ENCODE data around the gene TUBG1.

Gene TUBG1
- 8.3 to 11.6 reads per million in 2 donors for total RNA-seq

DNA sequence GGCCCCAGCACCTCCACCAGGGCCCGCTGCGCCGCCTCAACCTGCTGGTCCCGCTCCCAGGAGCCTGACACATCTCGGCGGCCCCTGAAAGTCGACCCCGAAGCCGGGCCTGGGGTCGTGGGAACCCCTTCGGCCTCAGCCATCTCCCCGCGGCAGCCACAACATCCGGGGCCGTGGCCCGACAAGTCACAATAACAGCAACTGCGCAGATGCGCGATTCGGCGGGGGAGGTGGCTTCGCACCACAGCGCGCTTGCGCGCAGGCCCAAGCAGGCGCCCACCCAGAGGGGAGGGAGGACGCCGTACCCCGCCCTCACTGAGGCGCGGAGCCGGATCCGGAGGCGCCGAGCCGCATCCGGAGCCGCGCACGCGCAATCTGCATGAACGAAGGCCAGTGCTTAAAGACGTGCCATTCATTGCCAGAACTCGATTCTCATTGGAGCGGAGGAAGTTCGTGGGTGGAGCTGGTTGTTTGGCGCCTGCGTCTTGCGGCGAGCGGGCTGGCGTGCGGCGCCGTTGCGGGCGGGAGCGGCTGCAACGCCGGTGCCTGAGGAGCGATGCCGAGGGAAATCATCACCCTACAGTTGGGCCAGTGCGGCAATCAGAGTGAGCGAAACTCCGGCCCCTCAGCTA, at the start of gene TUBG1, which contains the start of gene RETREG3:
Gene TUBG1 (plus strand): TSS at position 502 of the 632 bp plus-strand sequence. CDS start 55 bp downstream, at position 557.
Gene RETREG3 (minus strand): TSS at position 193 of the 632 bp plus-strand sequence. CDS start 50 bp downstream, at position 143.
- DNase-seq: peak; percentile 100

GRCh38 chr17:42560246-42560645, 49.2 kb upstream of the TUBG1 start:
- no peak for DNase-seq

DNA sequence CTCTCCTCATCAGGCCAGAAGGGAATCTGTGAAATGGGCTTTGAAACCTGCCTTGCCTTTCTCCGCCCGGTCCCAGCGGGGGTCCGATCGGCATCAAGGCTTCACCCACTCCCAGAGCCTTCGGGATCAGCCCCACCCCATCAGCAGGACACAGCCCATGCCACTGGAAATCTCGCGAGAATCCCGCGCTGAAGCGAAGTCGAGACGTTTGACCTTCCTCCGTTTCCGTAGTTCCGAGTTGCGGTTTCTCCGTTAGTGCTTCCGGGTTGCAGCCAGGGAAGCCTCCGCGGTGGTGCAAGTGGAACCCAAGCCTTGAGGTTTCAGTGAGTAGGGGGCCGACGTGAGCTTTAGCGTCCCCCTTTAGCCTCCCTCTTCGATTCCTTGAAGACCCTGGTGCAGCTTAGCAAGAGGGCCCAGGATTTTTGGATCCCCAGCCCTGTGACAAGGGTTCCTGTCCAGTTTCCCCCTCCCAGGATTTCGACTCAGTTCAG, 47.5 kb upstream of the TUBG1 start, which contains the start of gene COASY:
Gene COASY (plus strand): TSS at position 252 of the 491 bp plus-strand sequence. CDS start 475 bp downstream, outside the sequence.
- DNase-seq: no peak

DNA sequence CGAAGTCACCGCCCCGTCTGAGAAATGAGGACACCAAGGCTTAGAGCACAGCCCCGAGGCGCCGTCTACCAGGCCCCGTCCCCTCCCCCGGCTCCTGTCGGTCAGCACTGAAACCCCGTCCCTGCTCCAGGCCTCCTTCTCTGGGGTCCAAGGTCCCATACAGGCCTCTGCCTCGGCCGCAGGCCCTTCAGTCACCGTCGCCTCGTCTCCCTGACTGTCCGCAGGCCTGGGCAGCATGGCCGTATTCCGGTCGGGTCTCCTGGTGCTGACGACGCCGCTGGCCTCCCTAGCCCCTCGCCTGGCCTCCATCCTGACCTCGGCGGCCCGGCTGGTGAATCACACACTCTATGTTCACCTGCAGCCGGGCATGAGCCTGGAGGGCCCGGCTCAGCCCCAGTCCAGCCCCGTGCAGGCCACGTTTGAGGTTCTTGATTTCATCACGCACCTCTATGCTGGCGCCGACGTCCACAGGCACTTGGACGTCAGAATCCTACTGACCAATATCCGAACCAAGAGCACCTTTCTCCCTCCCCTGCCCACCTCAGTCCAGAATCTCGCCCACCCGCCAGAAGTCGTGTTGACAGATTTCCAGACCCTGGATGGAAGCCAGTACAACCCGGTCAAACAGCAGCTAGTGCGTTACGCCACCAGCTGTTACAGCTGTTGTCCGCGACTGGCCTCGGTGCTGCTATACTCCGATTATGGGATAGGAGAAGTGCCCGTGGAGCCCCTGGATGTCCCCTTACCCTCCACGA, 46.9 kb upstream of the TUBG1 start:
- DNase-seq: no peak

DNA sequence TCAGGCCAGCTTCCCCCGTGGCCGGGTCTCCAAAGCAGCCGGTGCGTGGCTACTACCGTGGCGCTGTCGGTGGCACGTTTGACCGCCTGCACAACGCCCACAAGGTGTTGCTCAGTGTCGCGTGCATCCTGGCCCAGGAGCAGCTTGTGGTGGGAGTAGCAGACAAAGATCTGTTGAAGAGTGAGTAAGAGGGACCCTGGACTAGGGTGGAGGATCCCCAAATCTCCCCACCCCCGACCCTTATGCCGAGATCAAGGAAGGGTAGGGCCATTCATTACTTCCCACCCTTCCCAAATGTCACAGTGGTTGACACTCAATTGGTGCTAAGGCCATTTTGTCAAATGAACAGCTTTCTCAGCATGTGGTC, 46.4 kb upstream of the TUBG1 start:
- DNase-seq: no peak

- DNase-seq: no peak
Observed at GRCh38 chr17:42563543-42563942, 45.9 kb upstream of the TUBG1 start.

DNA sequence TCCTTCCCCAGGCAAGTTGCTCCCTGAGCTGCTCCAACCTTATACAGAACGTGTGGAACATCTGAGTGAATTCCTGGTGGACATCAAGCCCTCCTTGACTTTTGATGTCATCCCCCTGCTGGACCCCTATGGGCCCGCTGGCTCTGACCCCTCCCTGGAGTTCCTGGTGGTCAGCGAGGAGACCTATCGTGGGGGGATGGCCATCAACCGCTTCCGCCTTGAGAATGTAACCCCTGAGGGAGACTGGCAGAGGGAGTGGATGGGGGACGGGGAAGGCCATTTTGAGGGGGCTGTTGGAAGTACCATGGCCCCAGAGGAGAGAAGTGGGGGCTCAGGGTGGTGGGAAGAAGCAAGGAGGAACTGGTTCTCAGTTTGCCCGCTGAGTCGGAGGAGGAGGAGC, 45.5 kb upstream of the TUBG1 start:
- no peak for DNase-seq

DNA sequence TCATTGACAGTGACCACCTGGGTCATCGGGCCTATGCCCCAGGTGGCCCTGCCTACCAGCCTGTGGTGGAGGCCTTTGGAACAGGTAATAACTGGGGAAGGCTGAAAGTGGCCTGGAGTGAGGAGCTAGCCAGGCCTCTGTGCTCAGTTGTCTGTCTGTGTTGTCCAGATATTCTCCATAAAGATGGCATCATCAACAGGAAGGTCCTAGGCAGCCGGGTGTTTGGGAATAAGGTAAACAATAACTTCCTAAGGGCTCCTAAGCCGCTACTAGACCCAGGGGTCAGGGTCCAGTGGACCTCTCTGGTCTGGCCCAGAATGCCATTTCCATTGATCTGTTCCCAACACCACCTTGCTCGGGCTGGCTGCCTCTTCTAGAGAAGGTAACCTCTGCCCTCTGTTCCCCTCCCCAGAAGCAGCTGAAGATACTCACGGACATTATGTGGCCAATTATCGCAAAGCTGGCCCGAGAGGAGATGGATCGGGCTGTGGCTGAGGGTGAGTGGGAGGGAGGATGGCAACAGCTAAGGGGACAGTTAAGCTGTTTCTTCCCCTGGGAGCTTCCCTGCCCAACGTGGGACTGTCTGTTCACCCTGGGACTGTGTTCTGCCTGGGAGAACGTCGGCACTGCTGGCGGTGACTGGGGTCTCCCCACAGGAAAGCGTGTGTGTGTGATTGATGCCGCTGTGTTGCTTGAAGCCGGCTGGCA, 44.5 kb upstream of the TUBG1 start:
- DNase-seq: no peak

DNA sequence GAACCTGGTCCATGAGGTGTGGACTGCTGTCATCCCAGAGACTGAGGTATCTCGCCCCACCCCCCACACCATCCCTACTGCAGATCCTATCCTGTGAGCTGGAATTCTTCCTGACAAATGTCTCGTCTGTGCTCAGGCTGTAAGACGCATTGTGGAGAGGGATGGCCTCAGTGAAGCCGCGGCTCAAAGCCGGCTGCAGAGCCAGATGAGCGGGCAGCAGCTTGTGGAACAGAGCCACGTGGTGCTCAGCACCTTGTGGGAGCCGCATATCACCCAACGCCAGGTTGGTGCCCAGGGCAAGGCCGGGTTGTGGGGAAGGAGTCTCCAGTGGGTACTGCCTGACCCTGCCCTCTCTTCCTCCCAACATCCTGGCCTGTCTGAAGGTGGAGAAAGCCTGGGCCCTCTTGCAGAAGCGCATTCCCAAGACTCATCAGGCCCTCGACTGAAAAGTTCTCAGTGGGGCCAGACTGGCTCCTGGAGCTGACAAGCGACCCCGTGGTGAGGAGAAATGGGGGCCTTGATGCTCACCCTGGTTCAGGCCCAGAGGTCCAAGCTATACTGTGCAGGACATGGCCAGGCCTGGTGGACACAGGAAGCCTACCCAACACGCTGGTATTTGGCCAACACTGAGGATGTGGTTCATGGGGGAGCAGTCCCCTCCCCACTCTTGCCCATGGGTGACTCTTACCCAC, 43.8 kb upstream of the TUBG1 start:
- no peak for DNase-seq

DNA sequence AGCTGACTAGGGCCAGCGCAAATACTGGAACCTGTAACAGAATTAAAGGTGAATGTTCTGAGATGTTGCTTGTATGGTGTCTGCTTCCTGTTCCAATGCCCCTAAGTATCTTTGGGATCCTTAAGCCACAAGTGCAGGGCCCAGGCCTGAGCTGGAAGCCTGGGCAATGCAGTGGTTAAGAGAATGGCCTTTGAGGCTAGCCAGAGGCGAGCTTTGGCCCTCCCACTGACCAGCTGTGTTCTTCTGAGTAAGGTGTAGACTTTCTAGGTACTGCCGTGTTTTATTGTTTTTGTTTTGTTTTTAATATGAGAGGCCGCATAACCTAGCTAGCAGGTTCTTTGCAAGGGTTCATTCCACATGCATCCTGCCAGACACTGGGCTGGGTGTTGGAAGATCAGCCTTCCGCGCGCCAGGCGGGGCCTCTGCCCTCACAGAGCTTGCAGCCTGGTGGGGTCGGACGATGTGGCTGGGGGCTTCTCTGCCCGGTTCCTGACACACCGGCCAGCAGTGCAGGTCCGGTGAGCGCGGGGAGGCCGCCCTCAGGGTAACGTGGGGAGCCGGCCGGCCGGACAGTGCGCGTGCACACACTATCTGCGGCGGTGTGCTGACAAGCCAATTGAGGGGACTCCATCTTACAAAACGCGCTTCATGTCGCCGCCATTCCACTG, 43.1 kb upstream of the TUBG1 start:
- DNase-seq: no peak

- DNase-seq: peak; percentile 90
Observed at GRCh38 chr17:42566883-42567573, 42.5 kb upstream of the TUBG1 start, which contains the start of gene MLX. Gene MLX, plus strand, starts transcription at chr17:42567100. Its CDS starts 25 bp downstream, at chr17:42567125.

- no peak for DNase-seq
Observed at GRCh38 chr17:42568341-42569111, 41.0 kb upstream of the TUBG1 start.

DNA sequence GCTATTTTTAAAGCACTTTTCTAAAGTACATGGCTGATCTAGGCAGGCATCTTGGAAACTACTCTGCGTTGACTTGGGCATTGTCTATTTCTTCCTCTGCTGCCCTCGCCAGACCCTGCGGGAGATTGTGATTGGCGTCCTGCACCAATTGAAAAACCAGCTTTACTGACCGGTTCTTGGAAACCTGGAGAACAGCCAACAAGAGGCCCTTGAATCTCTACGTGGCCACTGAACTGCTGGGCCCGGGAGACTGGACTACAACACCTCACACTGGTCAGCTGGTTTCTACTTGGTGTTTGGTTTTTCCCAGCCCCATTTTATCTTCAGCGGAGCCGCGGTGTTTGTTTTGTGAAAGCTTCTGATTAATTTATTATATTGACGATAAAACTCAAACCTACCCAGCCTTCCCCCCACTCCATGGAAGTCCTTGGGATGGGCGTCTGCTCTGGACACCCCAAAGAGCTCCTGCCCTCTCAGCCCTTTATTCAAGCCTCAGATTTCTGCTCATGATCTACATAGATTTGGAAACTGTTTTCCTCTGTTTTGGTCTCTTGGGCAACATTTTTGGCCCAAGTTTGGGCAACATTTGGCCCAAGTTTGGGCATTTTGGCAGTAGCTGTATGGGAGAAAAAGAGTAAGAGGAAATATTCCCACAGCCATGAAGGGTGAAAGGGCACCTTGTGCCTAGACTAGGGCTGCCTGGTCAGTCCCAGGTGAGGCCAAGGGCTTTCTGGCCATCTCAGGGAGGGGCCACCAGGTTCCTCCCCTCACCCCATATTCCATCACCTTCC, 37.9 kb upstream of the TUBG1 start:
- DNase-seq: no peak

GRCh38 chr17:42573095-42573494, 36.4 kb upstream of the TUBG1 start:
- no peak for DNase-seq

- no peak for DNase-seq
Observed at GRCh38 chr17:42574463-42574862, 35.0 kb upstream of the TUBG1 start.

DNA sequence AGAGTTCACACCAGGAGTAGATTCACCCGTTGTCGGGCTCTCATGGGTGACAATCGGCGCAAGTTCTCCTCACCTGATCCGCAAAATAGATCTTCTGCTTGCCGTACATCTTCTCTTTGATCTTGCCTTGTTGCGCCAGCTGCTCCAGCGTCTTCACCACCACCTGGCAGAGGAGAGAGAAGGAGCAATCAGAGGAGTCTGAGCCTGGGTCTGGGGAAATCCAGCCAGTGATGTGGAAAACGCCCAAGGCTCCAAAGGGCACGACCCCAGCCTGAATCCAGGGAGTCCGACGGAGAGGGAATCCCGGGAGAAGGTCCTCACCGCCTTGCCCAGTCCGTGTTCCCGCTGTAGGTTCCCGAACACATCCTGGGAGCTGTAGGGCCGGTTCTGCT, 32.3 kb upstream of the TUBG1 start:
- DNase-seq: no peak

DNA sequence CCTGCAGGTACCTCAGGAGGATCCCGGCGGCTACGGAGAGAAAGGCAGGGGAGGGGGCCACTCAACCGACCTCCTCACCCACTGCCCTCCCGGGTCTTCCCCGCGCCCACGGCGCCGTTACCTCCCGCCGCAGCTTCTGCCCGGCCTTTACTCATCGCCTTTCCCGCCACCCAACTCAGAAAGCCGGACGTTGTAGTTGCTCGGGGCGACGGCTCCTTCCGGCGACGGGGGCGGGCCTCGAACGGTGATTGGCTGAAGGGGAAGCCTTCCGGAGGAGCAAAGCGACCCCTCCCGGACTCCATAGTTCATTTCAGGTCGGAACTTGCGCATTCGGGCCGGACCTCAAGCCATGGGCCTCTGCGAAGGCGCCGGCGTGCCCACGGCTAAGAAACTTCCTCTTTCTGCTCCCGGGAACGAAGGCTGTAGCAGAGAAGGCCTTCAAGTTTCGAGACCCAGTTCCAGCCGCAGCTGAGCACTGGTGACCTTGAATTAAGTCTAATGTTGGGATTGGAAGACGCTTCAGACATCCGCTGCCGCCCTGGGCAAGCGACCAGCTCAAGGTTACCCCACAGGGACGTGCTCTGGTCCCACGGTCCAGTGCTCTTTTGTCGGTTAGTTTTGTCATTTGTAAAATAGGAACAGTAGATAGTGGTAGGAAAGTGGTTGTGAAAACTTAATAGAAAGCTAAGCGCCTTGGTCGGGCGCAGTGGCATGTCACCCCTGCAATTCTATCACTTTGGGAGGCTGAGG, 31.8 kb upstream of the TUBG1 start, which contains the start of gene PSMC3IP:
Gene PSMC3IP (minus strand): TSS at position 198 of the 750 bp plus-strand sequence. CDS start 43 bp downstream, at position 155.
- DNase-seq: peak; percentile 81

- DNase-seq: no peak
Observed at GRCh38 chr17:42578282-42578869, 31.1 kb upstream of the TUBG1 start.
